Urinary bladder (tissue), 4 donors: Measurements from ENCODE around the gene AKIRIN2. TPM values are rescaled to one million over a fixed set of nuclear protein-coding genes. Genes with fewer than 3 reads are reported as not detected.

Source experiments
- DNase-seq: peaks from one replicate; pipeline ENCODE4 v3.0.0-alpha.2; 2015; ENCODE audit errors: extremely low spot score
- H3K27ac ChIP-seq: one replicate; pipeline ENCODE4 v1.5.1; 2013; ENCODE audit warnings: low read depth, mild to moderate bottlenecking, moderate library complexity
- H3K36me3 ChIP-seq: one replicate; pipeline ENCODE4 v1.6.1; 2013; ENCODE audit warnings: mild to moderate bottlenecking, moderate library complexity; ENCODE audit not compliant: insufficient read depth
- H3K4me1 ChIP-seq: one replicate; pipeline ENCODE4 v1.6.1; 2013; ENCODE audit warnings: mild to moderate bottlenecking, moderate library complexity; ENCODE audit not compliant: insufficient read depth
- H3K4me3 ChIP-seq: one replicate; pipeline ENCODE4 v1.5.1; 2013; ENCODE audit warnings: low read depth, low read length
- WGBS: extraction: QIAGEN DNeasy Blood & Tissue Kit; methylation state at CpG from one replicate; pipeline ENCODE4 v1.1.7; 2013; 5-methylcytosine and 5-hydroxymethylcytosine counted together
- polyA plus RNA-seq: library from polyadenylated mRNA; stranded (reverse); fragments of 200-250 nt; gene quantifications from one replicate; pipeline ENCODE4 v1.2.3, GENCODE V29; 2013
- total RNA-seq: library from RNA; depleted of rRNA; stranded (reverse); fragments of >200 nt; gene quantifications from one replicate; pipeline ENCODE4 v1.2.3, GENCODE V29; 2014
- donor health status: healthy with polysubstance abuse.
- donor health status: healthy.

Gene AKIRIN2
- total and polyA plus RNA-seq, 2 donors, result 33.5 to 42.2 TPM

- DNase-seq, result no peak
- no peak overlapping the region for H3K27ac ChIP-seq
- H3K4me3 ChIP-seq, result no peak overlapping the region
- no peaks in the 10 kb centered on the region for H3K4me1 ChIP-seq
- peaks cover 1% of the 10 kb centered on the region for H3K36me3 ChIP-seq
Measured at GRCh38 chr6:87664921-87665485, 37.0 kb downstream of the AKIRIN2 start.

DNA sequence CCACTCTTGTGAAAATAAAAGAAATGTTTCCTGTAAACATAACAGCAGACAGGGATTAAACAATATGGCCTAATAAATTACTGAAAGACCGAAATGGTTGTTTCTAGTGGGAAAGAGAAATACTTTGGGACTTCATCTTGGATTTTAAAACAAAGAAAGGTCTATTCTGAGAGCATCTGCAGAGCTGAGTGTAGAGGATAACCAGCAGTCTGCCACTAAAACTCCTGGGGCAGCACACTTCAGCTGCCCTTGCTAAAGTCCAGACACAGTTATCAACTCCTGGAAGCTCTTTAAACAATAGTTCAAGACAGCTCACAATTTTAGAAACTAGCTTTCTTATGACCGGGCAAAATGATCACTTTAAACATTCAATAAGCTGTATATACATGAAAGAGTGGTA, 38.6 kb downstream of the AKIRIN2 start:
- DNase-seq, result no peak
- WGBS, result 33% methylated on average over 2 of the region's 2 CpGs
- no peak overlapping the region for H3K4me3 ChIP-seq
- peaks cover 1% of the 10 kb centered on the region for H3K36me3 ChIP-seq
- H3K4me1 ChIP-seq, result no peaks in the 10 kb centered on the region
- H3K27ac ChIP-seq, result no peak overlapping the region

DNA sequence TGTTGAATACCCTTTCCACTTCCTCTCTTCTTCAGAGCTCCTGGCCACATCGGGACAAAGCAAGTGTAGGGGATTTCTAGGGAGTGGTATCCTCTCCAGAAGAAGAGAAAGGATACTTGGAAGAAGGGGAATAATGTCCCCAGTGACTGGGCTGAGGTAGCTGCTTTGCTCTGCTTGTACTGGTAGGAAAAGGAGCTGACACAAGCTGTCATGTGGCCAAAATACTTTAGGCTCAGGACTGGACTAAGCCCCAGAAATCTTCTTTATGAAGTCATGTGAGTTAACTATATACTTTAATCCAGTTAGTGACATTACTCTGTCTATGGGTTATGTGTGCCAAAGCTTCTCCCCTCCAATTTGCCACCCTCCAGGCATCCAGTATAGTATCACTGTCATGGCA, 40.5 kb downstream of the AKIRIN2 start:
- H3K36me3 ChIP-seq, result peaks cover 1% of the 10 kb centered on the region
- no peak for DNase-seq
- no peaks in the 10 kb centered on the region for H3K4me1 ChIP-seq
- H3K27ac ChIP-seq, result no peak overlapping the region
- 32% methylated on average over 1 of the region's 1 CpG for WGBS
- H3K4me3 ChIP-seq, result no peak overlapping the region

- no peak for DNase-seq
- Histone ChIP-seq H3K36me3 (peaks cover 1% of the 10 kb centered on the region), H3K27ac (no peak overlapping the region), H3K4me1 (no peaks in the 10 kb centered on the region), H3K4me3 (no peak overlapping the region)
- 75% methylated on average over 1 of the region's 1 CpG for WGBS
Measured at GRCh38 chr6:87661016-87661415, 41.0 kb downstream of the AKIRIN2 start.

- DNase-seq, result no peak
- no peak overlapping the region for H3K27ac ChIP-seq
Measured at GRCh38 chr6:87660226-87660911, 41.7 kb downstream of the AKIRIN2 start.

GRCh38 chr6:87658516-87658915, 43.5 kb downstream of the AKIRIN2 start:
- H3K4me3 ChIP-seq, result no peak overlapping the region
- peaks cover 1% of the 10 kb centered on the region for H3K36me3 ChIP-seq
- DNase-seq, result no peak

More at GRCh38 chr6:87660226-87660911, 41.7 kb downstream of the AKIRIN2 start:
- Histone ChIP-seq H3K4me3 (no peak overlapping the region), H3K36me3 (peaks cover 1% of the 10 kb centered on the region), H3K4me1 (no peaks in the 10 kb centered on the region)

GRCh38 chr6:87656857-87657256, 45.2 kb downstream of the AKIRIN2 start:
- Histone ChIP-seq H3K36me3 (peaks cover 1% of the 10 kb centered on the region), H3K27ac (no peak overlapping the region), H3K4me3 (no peak overlapping the region), H3K4me1 (no peaks in the 10 kb centered on the region)
- DNase-seq, result no peak

More at GRCh38 chr6:87658516-87658915, 43.5 kb downstream of the AKIRIN2 start:
- Histone ChIP-seq H3K27ac (no peak overlapping the region), H3K4me1 (no peaks in the 10 kb centered on the region)

DNA sequence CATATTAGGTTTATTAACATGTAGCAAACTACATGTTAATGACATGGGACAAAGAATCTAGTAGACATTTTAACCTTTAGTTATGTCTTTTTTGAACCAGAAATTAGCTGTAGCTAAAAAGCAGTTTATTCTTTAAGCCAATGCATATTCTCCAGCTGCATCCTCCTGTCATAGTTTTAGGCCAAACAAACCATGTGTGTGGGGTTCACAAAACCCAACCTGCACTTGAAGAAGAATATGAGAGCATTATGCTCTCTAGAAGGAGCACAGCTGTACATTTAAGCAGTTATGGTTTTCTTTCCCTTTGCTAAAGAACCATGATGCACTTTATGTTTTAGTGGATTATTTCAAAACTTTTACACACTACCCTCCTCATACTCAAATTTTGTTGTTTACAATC, 46.2 kb downstream of the AKIRIN2 start:
- Histone ChIP-seq H3K36me3 (peaks cover 1% of the 10 kb centered on the region), H3K27ac (no peak overlapping the region), H3K4me3 (no peak overlapping the region), H3K4me1 (no peaks in the 10 kb centered on the region)
- no peak for DNase-seq

- H3K4me3 ChIP-seq, result no peak overlapping the region
- no peaks in the 10 kb centered on the region for H3K4me1 ChIP-seq
- peaks cover 1% of the 10 kb centered on the region for H3K36me3 ChIP-seq
- WGBS, result 62% methylated on average over 2 of the region's 2 CpGs
- H3K27ac ChIP-seq, result no peak overlapping the region
- DNase-seq, result no peak
Measured at GRCh38 chr6:87654875-87655454, 47.1 kb downstream of the AKIRIN2 start.

- no peak overlapping the region for H3K4me3 ChIP-seq
- H3K4me1 ChIP-seq, result no peaks in the 10 kb centered on the region
- H3K27ac ChIP-seq, result no peak overlapping the region
- no peak for DNase-seq
- 91% methylated on average over 1 of the region's 1 CpG for WGBS
- no peaks in the 10 kb centered on the region for H3K36me3 ChIP-seq
Measured at GRCh38 chr6:87654122-87654521, 47.9 kb downstream of the AKIRIN2 start.

GRCh38 chr6:87653074-87653962, 48.7 kb downstream of the AKIRIN2 start:
- Histone ChIP-seq H3K4me1 (no peaks in the 10 kb centered on the region), H3K4me3 (no peak overlapping the region), H3K36me3 (no peaks in the 10 kb centered on the region), H3K27ac (no peak overlapping the region)
- 49% methylated on average over 3 of the region's 3 CpGs for WGBS
- DNase-seq, result no peak

GRCh38 chr6:87645080-87645479, 57.0 kb downstream of the AKIRIN2 start:
- 79% methylated on average over 1 of the region's 1 CpG for WGBS
- DNase-seq, result no peak
- H3K4me1 ChIP-seq, result no peaks in the 10 kb centered on the region
- no peaks in the 10 kb centered on the region for H3K36me3 ChIP-seq
- no peak overlapping the region for H3K27ac ChIP-seq
- H3K4me3 ChIP-seq, result no peak overlapping the region

DNA sequence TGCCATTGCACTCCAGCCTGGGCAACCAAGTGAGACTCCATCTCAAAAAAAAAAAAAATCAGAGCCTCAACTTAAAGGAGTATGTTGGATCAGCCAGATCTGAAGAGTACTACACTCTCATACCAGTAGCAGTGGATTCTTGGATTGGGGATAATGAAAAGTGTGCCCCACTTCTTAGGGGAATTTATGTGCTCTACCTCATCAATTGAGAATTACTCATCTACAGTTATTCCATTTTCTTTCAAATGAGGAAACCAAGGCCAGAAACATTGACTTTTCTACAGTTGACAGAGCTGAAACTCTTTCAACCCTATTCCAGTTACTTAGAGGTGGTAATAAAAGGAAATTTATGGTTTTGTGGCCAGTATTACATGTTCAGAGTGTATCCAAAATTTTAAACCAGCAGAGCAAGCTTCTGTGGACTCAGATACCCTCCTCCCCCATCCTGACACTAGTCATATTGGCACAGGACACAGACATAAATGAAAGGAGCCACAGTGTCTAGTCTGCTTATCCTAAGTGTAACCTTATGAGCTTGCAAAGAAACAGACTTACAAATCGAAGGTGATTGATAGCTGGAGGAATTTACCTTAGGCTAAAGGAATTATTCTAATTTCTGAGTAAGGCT, 60.9 kb downstream of the AKIRIN2 start:
- DNase-seq, result no peak
- 48% methylated on average over 1 of the region's 1 CpG for WGBS
- Histone ChIP-seq H3K27ac (no peak overlapping the region), H3K4me1 (no peaks in the 10 kb centered on the region), H3K4me3 (no peak overlapping the region), H3K36me3 (no peaks in the 10 kb centered on the region)
